Motor neuron (in vitro differentiated cells): ENCODE measurements around the gene RNF150. TPM values are rescaled to one million over a fixed set of nuclear protein-coding genes. Genes with fewer than 3 reads are reported as not detected.
A peak's percentile ranks its signal among the peaks of the same experiment; 100 is the strongest.

ENCODE experiments used
- ATAC-seq, 8 experiments: fragments of 200-7000 bp; cut with Tn5 transposase; replicated peaks in 6 of 8; 2 replicates each; pipeline ENCODE4 v1.8.0; 2021; ENCODE audit warnings: mild to moderate bottlenecking in 8 of 8, moderate library complexity in 8 of 8
- H3K27ac ChIP-seq, 2 donors: fragments of 250-450 bp; sonication (Bioruptor Pico); 2 replicates each; pipeline ENCODE4 v1.9.0; 2021; ENCODE audit warnings: antibody characterized with exemption in 2 of 2, mild to moderate bottlenecking in 2 of 2, moderate library complexity in 1 of 2
- H3K4me1 ChIP-seq, 2 donors: fragments of 250-450 bp; sonication (Bioruptor Pico); replicated peaks in 1 of 2; 2 replicates each; pipeline ENCODE4 v1.6.1; 2021; ENCODE audit warnings: antibody characterized with exemption in 2 of 2, mild to moderate bottlenecking in 2 of 2, moderate library complexity in 1 of 2
- H3K4me3 ChIP-seq, 5 donors: fragments of 250-450 bp; sonication (Bioruptor Pico); 2 replicates each; pipeline ENCODE4 v1.9.0; 2021; ENCODE audit warnings: antibody characterized with exemption in 5 of 5, mild to moderate bottlenecking in 5 of 5, moderate library complexity in 4 of 5
- WGBS, 10 experiments: fragments of 450-650 bp; shearing (Covaris generic); methylation state at CpG; one replicate each; pipeline ENCODE4 v1.0.0; 2022; 5-methylcytosine and 5-hydroxymethylcytosine counted together
- in situ Hi-C, 9 experiments: fragments of 400-800 bp; cut with MboI; loops; one replicate each; pipeline ENCODE4 v1.15.0; 2021; ENCODE audit warnings: low sequenced_read_pairs in 9 of 9, low pct_unique_long_range_greater_than_20kb in 2 of 9; ENCODE audit not compliant: unreplicated experiment in 9 of 9
- total RNA-seq, 8 experiments: library from RNA; unstranded; fragments of 300-600 nt; gene quantifications; 2 replicates each; pipeline versions ENCODE4 v1.2.3 to v1.2.4, GENCODE V29; 2022

The RNF150 gene
- total RNA-seq, 8 experiments from 2014 or later = 0.71 to 45.2 (median 20.0) TPM

DNA sequence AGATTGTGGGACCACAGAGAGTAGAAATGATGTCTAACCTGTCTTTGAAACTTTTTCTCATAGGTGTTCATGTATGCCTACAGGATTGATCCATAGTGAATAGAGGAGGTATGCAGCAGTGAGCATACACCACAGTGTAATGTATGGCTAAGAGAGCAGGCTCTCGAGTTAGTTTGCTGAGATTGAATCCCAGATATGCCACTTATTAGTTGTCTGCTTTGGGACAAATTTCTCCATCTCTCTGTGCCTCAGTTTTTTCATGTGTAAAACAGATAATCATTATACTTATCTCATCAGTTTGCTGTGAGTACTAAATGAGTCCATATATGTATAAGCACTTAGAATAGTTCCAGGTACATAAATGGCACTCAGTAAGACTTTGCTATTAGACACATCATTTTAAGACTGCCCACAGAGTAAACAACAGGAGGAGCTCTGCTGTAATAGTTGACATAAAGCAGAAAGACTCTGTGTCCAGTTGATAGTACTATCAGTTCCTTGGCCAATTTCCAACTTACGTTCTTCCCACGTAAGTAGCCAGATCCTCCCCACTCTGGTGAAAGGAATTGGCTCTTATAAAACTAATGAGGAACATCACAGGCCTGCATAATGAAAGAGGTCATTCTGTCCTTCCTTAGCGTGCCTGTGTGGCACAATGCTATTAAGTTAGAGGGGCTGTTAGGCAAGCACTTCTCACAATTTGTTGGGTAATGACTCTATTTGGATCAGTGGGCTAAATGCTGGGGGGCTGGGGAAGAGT is 20.7 kb upstream of the RNF150 start:
- in situ Hi-C loops = no loop called here
- Histone ChIP-seq H3K27ac (no peak overlapping the region), H3K4me1 (no peaks in the 10 kb centered on the region), H3K4me3 (no peak overlapping the region)
- 19 to 100% (median 70%) methylated on average over 2 to 4 of the region's 4 CpGs; no CpG with 5 or more reads in 2 of the 10 experiments for WGBS, 10 experiments
- ATAC-seq = no peak

DNA sequence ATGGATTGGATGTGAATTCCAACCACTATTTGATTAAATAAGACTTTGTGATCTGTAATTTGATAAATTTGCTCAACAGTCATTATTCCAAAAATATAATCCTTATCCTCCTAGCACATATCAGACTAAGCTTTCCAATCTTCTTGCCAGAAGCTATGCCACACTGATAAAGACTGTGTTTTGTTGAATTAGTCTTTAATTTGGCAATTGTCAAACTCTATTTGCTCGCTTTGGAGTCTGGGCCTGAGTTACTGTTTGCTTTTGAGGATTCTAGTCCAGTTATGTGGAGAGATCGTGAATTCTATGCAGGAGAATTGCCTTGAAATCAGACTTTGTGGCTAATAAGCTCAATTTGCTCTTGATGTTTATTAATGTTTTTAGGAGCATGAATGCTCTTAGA is 10.9 kb upstream of the RNF150 start:
- ATAC-seq = no peak
- Histone ChIP-seq H3K27ac (no peak overlapping the region), H3K4me1 (no peaks in the 10 kb centered on the region), H3K4me3 (no peak overlapping the region)
- WGBS, 10 experiments = 17 to 92% (median 84%) methylated on average over 1 to 2 of the region's 2 CpGs; no CpG with 5 or more reads in 1 of the 10 experiments
- in situ Hi-C loops = loop anchor here in 5 of 9 experiments (25.0 kb wide), 2 partner anchors 282 to 782 kb away; partner anchors contain the start of gene SCOC (in 1 of the 5)

DNA sequence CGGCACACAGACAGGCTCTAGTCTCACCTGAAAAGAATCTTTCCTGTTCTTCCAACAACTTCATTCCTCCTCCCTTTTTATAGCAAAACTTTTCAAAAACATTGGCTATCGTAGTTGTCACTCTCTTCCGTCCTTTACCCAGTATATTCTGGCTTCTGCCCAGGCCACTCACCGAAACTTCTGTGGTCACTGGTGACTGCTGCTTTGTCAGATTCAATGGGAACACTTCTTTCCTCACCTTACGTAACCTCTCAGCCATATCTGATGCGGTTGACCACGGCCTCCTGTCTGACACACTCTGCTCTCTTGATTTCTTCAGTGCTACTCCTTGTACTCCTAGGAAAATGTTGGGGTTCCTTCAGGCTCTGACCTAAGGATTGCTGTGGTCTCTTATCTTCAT is 9.2 kb upstream of the RNF150 start:
- Histone ChIP-seq H3K4me1 (no peaks in the 10 kb centered on the region), H3K4me3 (no peak overlapping the region), H3K27ac (no peak overlapping the region)
- 33 to 98% (median 81%) methylated on average over 2 to 7 of the region's 7 CpGs; no CpG with 5 or more reads in 1 of the 10 experiments for WGBS, 10 experiments
- in situ Hi-C loops = loop anchor here in 5 of 9 experiments (25.0 kb wide), 2 partner anchors 280 to 780 kb away; partner anchors contain the start of gene SCOC (in 1 of the 5)
- no peak for ATAC-seq

DNA sequence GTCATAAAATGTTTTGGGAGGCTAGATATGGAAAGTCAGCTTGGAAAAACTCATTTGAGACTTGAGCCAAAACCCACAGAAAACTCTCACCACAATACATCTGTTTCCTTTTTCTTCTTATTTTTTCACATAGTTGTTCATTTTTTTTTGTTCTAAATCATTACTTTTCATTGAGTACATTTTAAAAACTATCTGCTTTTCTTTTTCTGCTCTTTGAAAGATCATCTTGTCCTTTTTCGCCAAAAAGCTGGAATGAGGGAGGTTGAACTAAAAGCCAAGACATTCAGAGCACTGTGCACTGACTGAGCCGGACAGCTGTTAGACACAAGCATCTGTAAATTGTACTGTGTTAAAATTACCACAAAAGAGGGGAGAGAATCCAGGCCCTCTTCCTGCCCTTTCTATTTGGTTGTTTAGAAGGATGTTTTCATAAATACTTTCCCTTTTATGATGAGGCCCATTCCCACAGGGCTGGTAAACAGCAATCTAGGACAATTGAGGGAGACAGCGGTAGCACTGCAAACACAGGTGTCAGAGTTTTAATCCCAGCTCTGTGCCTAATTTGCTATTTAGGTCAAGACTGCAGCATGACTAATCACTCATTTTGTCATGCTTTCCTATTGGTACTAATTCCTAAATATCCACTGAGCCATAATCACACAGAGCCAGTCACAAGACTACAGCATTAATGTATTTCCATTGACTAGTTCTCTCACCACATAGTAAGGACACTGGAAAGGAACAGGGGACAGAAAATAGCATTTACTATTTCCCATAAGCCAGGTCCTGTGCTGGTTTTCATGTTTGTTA is 7.3 kb upstream of the RNF150 start:
- no peaks in the 10 kb centered on the region for H3K4me1 ChIP-seq
- in situ Hi-C loops = loop anchor here in 5 of 9 experiments (25.0 kb wide), 2 partner anchors 278 to 778 kb away; partner anchors contain the start of gene SCOC (in 1 of the 5)
- 20 to 100% (median 88%) methylated on average over 1 to 3 of the region's 3 CpGs for WGBS, 10 experiments
- no peak for ATAC-seq
- H3K27ac ChIP-seq = no peak overlapping the region
- no peak overlapping the region for H3K4me3 ChIP-seq

DNA sequence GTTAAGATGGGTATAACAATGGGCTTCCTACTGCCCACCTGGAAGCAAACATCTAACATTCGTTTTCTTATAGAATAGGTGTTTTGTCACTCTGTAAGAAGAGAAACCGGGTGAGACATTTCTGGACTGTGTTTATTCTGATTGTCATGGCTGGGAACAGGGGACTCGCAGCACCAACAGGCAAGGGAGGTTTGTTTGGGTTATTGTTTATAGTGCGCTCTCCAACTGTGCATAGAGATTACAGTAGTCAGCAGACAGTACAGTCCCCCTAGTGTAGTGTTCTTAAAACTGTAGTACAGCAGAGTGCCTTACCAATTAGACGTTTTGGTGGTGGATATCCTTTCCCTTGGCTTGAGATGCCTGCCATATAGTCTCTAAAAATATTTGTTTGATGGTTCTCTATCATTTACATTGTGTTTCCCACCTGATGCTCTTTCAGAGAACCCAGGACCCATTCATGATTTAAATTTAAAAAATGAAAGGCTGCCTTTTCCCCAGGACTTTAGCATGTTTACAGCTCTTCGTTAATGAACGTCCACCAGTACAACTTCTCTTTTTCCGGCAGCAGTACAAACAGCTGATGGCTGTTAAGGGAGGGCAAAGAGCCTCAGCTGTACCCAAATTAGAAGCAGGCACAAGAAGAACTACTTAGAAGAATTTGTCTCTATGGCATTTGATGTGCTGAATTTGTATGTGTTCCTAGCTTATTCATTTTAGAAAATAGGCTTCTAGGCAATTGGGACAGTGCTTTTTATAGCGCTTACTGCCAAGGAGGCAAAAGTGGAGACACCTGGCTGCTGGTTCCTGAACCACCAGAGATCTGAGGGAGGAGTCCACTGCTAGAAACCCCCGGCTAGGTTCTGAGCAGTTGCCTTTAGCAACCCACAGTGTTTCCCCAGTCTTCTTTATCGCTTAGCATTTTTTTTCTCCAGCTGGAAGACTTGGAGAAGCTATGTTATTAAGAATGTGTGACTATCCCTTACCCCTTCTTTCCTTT is 1.0 kb upstream of the RNF150 start:
- WGBS, 10 experiments = 3 to 93% (median 66%) methylated on average over 3 to 9 of the region's 11 CpGs
- no peak overlapping the region for H3K4me3 ChIP-seq
- peaks cover 3 to 13% of the 10 kb centered on the region in 2 donors for H3K4me1 ChIP-seq
- H3K27ac ChIP-seq = no peak overlapping the region
- in situ Hi-C loops = loop anchor here in 8 of 9 experiments (10.0 to 25.0 kb wide), 3 partner anchors 269 to 772 kb away; partner anchors contain the start of gene SCOC (in 1 of the 8)
- ATAC-seq = peak in 1 of 8 experiments; percentile 11

DNA sequence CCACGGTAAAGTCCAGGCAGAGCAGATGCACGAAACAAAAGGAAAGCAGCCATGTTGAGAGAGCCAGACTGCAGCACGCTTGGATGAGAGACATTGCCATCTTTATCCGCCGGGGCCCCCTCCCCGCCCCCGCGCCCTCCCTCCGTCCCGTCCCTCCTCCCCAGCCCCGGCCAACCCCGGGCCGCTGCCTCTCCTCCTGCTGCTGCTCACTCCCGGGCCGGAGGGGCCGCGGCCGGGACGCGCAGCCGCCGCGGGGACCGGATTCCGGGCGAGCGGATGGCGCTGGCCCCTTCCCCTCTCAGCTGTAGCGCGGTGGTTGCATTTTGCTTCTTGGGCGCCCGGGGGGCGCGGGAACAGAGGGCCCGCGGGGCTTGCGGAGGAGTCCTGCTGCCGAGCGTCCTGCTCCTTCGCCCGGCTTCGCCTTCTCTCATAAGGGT is 542 bp downstream of the RNF150 start:
- ATAC-seq = peak; percentile 46 to 63 (median 56)
- in situ Hi-C loops = loop anchor here in 8 of 9 experiments (10.0 to 25.0 kb wide), 3 partner anchors 268 to 770 kb away; partner anchors contain the start of gene SCOC (in 1 of the 8)
- Histone ChIP-seq H3K27ac (peak overlapping the region; percentile 81 to 88), H3K4me3 (peak overlapping the region; percentile 73 to 87 (median 81)), H3K4me1 (peaks cover 8 to 24% of the 10 kb centered on the region in 2 donors)
- 0% methylated on average over 1 of the region's 42 CpGs; no CpG with 5 or more reads in 9 of the 10 experiments for WGBS, 10 experiments

DNA sequence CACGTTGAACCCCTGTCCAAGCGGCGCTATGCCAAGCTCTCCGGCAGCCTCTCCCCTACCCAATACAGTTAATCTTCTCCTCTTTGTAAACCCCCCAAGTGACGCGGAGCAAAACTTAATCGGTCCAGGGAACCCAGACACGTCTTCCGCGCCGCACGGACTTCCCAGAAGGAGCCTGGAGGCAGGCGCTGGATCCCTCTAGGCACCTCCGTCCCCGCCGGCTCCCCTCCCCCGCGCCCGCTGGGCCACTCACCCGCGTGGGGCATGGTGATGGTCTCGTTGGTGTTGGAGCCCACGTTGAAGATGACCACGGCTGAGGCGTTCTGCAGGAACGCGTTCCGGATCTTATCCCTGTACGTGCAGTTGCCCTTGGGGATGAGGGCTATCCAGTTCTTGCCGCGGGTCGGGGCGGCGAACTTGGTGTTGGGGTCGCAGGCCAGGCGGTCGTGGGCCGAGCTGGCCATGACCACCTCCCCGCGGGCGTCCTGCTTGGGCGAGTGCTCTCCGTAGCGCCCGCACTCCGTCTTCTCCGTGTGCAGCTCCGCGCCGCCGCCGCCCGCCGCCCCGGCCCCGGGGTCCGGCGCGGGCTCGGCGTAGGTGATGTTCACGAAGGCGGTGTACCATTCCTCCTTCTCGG is 1.1 kb downstream of the RNF150 start:
- whole genome bisulfite sequencing, 10 experiments = 0% methylated on average over 2 to 4 of the region's 64 CpGs; no CpG with 5 or more reads in 6 of the 10 experiments
- ATAC-seq = peak; percentile 7 to 23 (median 13)
- peak overlapping the region; percentile 81 to 88 for H3K27ac ChIP-seq
- H3K4me3 ChIP-seq = peak overlapping the region; percentile 73 to 87 (median 81)
- in situ Hi-C loops = loop anchor here in 8 of 9 experiments (10.0 to 25.0 kb wide), 3 partner anchors 267 to 770 kb away; partner anchors contain the start of gene SCOC (in 1 of the 8)
- H3K4me1 ChIP-seq = peaks cover 12 to 25% of the 10 kb centered on the region in 2 donors

DNA sequence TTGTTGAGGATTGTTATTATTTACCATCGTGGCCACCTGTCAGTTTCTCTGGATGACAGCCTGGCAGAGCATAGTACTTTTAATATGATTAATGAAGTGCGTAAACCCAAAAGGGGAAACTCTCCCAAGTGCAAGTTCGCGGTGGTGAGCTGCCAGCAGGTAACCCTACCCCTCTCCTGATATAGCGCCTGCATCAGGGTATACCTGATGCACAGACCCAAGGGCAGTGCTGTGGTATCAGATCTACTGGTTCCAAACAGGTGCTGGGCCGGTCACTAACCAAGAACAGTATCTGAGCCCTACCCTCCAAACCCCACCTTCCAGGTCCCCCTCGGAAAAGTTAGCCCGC is 1.6 kb downstream of the RNF150 start:
- in situ Hi-C loops = loop anchor here in 8 of 9 experiments (10.0 to 25.0 kb wide), 3 partner anchors 267 to 769 kb away; partner anchors contain the start of gene SCOC (in 1 of the 8)
- Histone ChIP-seq H3K27ac (no peak overlapping the region), H3K4me3 (peak overlapping the region; percentile 73 to 87 (median 81)), H3K4me1 (peaks cover 15 to 28% of the 10 kb centered on the region in 2 donors)
- 0 to 57% (median 20%) methylated on average over 2 to 5 of the region's 8 CpGs; no CpG with 5 or more reads in 5 of the 10 experiments for WGBS, 10 experiments
- ATAC-seq = no peak

DNA sequence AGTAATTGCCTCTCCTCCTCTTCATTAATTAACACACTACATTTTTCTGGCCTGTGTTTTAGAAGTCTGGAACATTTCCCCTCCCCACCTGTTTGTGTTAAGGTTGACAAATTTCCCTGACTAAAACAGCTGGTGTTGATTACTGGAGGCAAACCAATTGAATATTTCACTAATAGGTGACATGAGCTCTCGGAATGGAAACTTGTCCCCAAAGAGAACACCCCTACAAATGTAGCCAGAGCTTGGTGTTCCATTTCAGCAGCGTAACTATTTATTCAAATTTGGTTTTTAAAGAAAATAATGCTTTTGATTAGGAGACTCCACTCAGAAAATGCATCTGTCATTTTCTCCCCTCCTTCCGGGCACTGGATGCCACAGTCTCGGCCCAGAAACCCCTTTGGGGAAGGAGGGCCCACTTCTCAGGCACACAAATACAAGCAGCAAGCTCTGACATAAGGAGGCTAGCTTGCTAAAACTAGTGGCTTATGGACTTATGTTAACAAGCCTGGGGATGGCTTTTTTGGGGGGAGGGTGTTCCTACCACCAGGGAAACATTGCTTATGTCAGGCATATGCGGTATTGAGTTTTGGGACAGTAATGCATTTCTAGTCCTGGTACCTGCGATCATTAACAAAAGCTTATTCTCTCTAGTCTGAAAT is 2.2 kb downstream of the RNF150 start:
- 19 to 100% (median 31%) methylated on average over 1 to 6 of the region's 6 CpGs; no CpG with 5 or more reads in 1 of the 10 experiments for WGBS, 10 experiments

DNA sequence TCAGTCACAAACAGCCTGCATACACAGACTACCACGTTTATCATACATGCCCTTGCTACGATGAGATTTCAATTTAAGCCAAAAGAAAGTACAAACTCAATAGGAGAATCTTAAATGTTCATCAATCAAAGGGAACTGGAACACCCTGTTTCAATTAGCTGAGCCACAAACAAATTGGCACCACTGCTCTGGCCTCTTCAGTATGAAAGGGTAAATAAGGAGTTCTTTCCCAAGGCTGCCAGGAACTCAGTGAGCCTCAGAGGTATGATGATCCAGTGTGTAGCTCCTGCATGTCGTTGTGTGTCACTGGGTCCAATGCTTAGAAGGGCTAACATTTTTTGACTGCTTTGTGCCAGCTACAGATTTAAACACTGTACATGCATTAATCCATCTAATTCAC is 5.4 kb downstream of the RNF150 start:
- 0 to 100% (median 81%) methylated on average over 1 to 3 of the region's 3 CpGs; no CpG with 5 or more reads in 2 of the 10 experiments for WGBS, 10 experiments
- in situ Hi-C loops = loop anchor here in 5 of 9 experiments (25.0 kb wide), 2 partner anchors 266 to 766 kb away; partner anchors contain the start of gene SCOC (in 1 of the 5)
- Histone ChIP-seq H3K4me1 (peaks cover 15 to 44% of the 10 kb centered on the region in 2 donors), H3K4me3 (no peak overlapping the region), H3K27ac (no peak overlapping the region)
- no peak for ATAC-seq

More for the DNA sequence above, 2.2 kb downstream of the RNF150 start:
- H3K4me1 ChIP-seq = peaks cover 15 to 34% of the 10 kb centered on the region in 2 donors
- in situ Hi-C loops = loop anchor here in 8 of 9 experiments (10.0 to 25.0 kb wide), 3 partner anchors 266 to 769 kb away; partner anchors contain the start of gene SCOC (in 1 of the 8)
- H3K4me3 ChIP-seq = peak overlapping the region; percentile 73 to 87 (median 81)
- no peak overlapping the region for H3K27ac ChIP-seq
- no peak for ATAC-seq

DNA sequence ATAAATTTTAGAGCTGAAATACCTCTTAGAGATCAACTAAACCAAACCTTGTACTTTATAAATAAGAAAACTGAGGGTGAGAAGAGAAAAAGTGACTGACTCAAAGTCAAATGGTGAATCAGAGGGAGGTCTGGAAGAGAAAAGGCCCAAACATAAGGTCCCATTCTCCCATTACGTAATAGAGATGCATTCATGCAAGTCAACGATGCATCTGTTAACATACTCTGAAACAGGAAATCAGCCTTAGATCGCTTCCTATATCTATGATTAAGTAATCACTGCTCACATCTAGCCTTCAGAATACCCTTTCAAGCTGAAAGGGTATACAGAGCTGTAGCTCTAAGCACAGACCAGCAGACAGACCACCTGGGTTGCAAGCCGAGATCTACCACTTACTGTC is 6.5 kb downstream of the RNF150 start:
- no peak overlapping the region for H3K4me3 ChIP-seq
- H3K4me1 ChIP-seq = peaks cover 15 to 44% of the 10 kb centered on the region in 2 donors
- H3K27ac ChIP-seq = no peak overlapping the region
- WGBS, 10 experiments = 50 to 95% (median 90%) methylated on average over 1 to 4 of the region's 4 CpGs; no CpG with 5 or more reads in 1 of the 10 experiments
- in situ Hi-C loops = loop anchor here in 5 of 9 experiments (25.0 kb wide), 2 partner anchors 264 to 764 kb away; partner anchors contain the start of gene SCOC (in 1 of the 5)
- ATAC-seq = no peak
